Measurements from ENCODE around the gene IKZF5. TPM values are rescaled to one million over a fixed set of nuclear protein-coding genes. Genes with fewer than 3 reads are reported as not detected.

Gene IKZF5
- total RNA-seq, 1 donor: 37.3 TPM

GRCh38 chr10:123021517-123021916, 12.9 kb upstream of the IKZF5 start:
- no peaks in the 10 kb centered on the region for H3K27me3 ChIP-seq (ENCODE audit: insufficient read depth, low read length)
- no peak overlapping the region for H3K4me3 ChIP-seq (ENCODE audit: low read length)
- no peaks in the 10 kb centered on the region for H3K4me1 ChIP-seq (ENCODE audit: insufficient read depth, low read length)
- H3K9me3 ChIP-seq (ENCODE audit: low read depth, low read length): no peaks in the 10 kb centered on the region

- Histone ChIP-seq H3K27me3 (ENCODE audit: insufficient read depth, low read length) (no peaks in the 10 kb centered on the region), H3K9me3 (ENCODE audit: low read depth, low read length) (no peaks in the 10 kb centered on the region), H3K4me1 (ENCODE audit: insufficient read depth, low read length) (no peaks in the 10 kb centered on the region), H3K4me3 (ENCODE audit: low read length) (no peak overlapping the region)
Observed at GRCh38 chr10:123019941-123020703, 11.5 kb upstream of the IKZF5 start.

DNA sequence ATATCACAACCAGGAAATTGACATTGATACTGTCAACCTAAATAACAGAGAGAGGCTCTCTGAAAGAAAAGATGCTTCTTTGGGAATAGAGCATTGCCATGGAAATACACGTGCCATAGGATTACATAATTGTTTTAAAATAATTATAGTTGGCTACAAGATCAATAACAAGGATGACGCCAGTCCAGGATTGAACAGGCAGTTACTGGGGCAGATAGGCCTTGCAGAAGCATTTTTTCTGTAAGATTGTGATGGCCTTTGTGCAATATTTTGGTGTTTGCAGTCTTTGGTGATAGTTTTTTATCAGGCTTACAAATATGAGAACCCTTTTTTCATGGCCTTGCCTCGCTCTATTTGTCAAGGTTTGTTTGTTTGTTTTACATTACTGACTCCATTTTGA, 10.7 kb upstream of the IKZF5 start:
- H3K9me3 ChIP-seq (ENCODE audit: low read depth, low read length): no peaks in the 10 kb centered on the region
- no peaks in the 10 kb centered on the region for H3K27me3 ChIP-seq (ENCODE audit: insufficient read depth, low read length)
- H3K4me1 ChIP-seq (ENCODE audit: insufficient read depth, low read length): no peaks in the 10 kb centered on the region
- H3K4me3 ChIP-seq (ENCODE audit: low read length): no peak overlapping the region

- Histone ChIP-seq H3K9me3 (ENCODE audit: low read depth, low read length) (no peaks in the 10 kb centered on the region), H3K4me3 (ENCODE audit: low read length) (no peak overlapping the region), H3K4me1 (ENCODE audit: insufficient read depth, low read length) (no peaks in the 10 kb centered on the region), H3K27me3 (ENCODE audit: insufficient read depth, low read length) (no peaks in the 10 kb centered on the region)
Observed at GRCh38 chr10:123018531-123018930, 9.9 kb upstream of the IKZF5 start.

GRCh38 chr10:123017421-123018165, 9.0 kb upstream of the IKZF5 start:
- Histone ChIP-seq H3K27me3 (ENCODE audit: insufficient read depth, low read length) (no peaks in the 10 kb centered on the region), H3K4me1 (ENCODE audit: insufficient read depth, low read length) (no peaks in the 10 kb centered on the region), H3K4me3 (ENCODE audit: low read length) (no peak overlapping the region), H3K9me3 (ENCODE audit: low read depth, low read length) (no peaks in the 10 kb centered on the region)

- no peak overlapping the region for H3K4me3 ChIP-seq (ENCODE audit: low read length)
- H3K9me3 ChIP-seq (ENCODE audit: low read depth, low read length): no peaks in the 10 kb centered on the region
- H3K4me1 ChIP-seq (ENCODE audit: insufficient read depth, low read length): no peaks in the 10 kb centered on the region
- H3K27me3 ChIP-seq (ENCODE audit: insufficient read depth, low read length): no peaks in the 10 kb centered on the region
Observed at GRCh38 chr10:123016228-123016627, 7.6 kb upstream of the IKZF5 start.

- H3K9me3 ChIP-seq (ENCODE audit: low read depth, low read length): no peaks in the 10 kb centered on the region
Observed at GRCh38 chr10:123014772-123015171, 6.2 kb upstream of the IKZF5 start.

GRCh38 chr10:123013456-123014419, 5.1 kb upstream of the IKZF5 start:
- Histone ChIP-seq H3K4me3 (ENCODE audit: low read length) (no peak overlapping the region), H3K4me1 (ENCODE audit: insufficient read depth, low read length) (peaks cover 8% of the 10 kb centered on the region), H3K27me3 (ENCODE audit: insufficient read depth, low read length) (no peaks in the 10 kb centered on the region), H3K9me3 (ENCODE audit: low read depth, low read length) (no peaks in the 10 kb centered on the region)

More at GRCh38 chr10:123014772-123015171, 6.2 kb upstream of the IKZF5 start:
- H3K4me3 ChIP-seq (ENCODE audit: low read length): no peak overlapping the region
- no peaks in the 10 kb centered on the region for H3K27me3 ChIP-seq (ENCODE audit: insufficient read depth, low read length)
- H3K4me1 ChIP-seq (ENCODE audit: insufficient read depth, low read length): peaks cover under 1% of the 10 kb centered on the region

DNA sequence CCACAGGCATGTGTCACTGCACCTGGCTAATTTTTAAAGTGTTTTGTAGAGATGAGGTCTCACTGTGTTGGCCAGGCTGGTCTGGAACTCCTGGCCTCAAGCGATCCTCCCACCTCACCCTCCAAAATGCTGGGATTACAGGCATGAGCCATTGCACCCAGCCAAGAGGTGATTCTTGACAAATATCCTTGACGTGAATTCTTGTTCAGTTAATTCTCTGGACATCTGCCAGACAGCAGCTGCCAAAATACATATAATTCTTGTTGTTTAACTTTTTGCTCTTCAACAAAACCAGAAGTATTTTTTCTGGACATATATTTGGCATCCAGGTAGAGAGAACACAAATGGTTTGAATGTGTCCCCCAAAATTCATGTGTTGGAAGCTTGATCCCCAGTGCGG, 3.4 kb upstream of the IKZF5 start:
- Histone ChIP-seq H3K9me3 (ENCODE audit: low read depth, low read length) (no peaks in the 10 kb centered on the region), H3K27me3 (ENCODE audit: insufficient read depth, low read length) (no peaks in the 10 kb centered on the region), H3K4me1 (ENCODE audit: insufficient read depth, low read length) (peaks cover 19% of the 10 kb centered on the region), H3K4me3 (ENCODE audit: low read length) (no peak overlapping the region)

GRCh38 chr10:123009105-123009820, 668 bp upstream of the IKZF5 start:
- Histone ChIP-seq H3K27me3 (ENCODE audit: insufficient read depth, low read length) (no peaks in the 10 kb centered on the region), H3K4me3 (ENCODE audit: low read length) (peak overlapping the region; percentile 90), H3K4me1 (ENCODE audit: insufficient read depth, low read length) (peaks cover 23% of the 10 kb centered on the region), H3K9me3 (ENCODE audit: low read depth, low read length) (no peaks in the 10 kb centered on the region)

GRCh38 chr10:123007558-123008354, 839 bp downstream of the IKZF5 start:
- Histone ChIP-seq H3K4me1 (ENCODE audit: insufficient read depth, low read length) (peaks cover 23% of the 10 kb centered on the region), H3K9me3 (ENCODE audit: low read depth, low read length) (no peaks in the 10 kb centered on the region), H3K4me3 (ENCODE audit: low read length) (peak overlapping the region; percentile 90), H3K27me3 (ENCODE audit: insufficient read depth, low read length) (no peaks in the 10 kb centered on the region)

DNA sequence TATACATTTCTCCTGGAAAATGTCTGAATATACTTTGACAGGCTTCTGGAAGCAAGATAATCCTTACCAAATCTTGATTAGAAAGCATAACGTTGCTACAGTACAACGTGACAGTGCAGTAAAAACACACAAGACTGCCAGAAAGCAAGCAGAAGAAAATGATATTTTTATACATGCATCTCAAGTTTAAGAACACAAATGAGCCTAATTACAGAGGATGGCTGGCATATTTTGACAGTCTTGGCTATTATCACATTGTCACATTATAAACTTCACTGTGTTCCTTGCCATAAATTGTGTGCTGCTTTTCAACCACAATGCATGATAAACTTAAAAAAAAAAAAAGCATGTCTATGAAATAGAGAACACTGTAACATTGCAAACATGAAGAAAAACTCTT, 4.3 kb downstream of the IKZF5 start:
- Histone ChIP-seq H3K4me1 (ENCODE audit: insufficient read depth, low read length) (peaks cover 17% of the 10 kb centered on the region), H3K9me3 (ENCODE audit: low read depth, low read length) (no peaks in the 10 kb centered on the region), H3K4me3 (ENCODE audit: low read length) (no peak overlapping the region), H3K27me3 (ENCODE audit: insufficient read depth, low read length) (no peaks in the 10 kb centered on the region)

- Histone ChIP-seq H3K4me3 (ENCODE audit: low read length) (no peak overlapping the region), H3K27me3 (ENCODE audit: insufficient read depth, low read length) (no peaks in the 10 kb centered on the region), H3K9me3 (ENCODE audit: low read depth, low read length) (no peaks in the 10 kb centered on the region), H3K4me1 (ENCODE audit: insufficient read depth, low read length) (no peaks in the 10 kb centered on the region)
Observed at GRCh38 chr10:123001370-123001769, 7.2 kb downstream of the IKZF5 start.

- Histone ChIP-seq H3K4me3 (ENCODE audit: low read length) (no peak overlapping the region), H3K9me3 (ENCODE audit: low read depth, low read length) (no peaks in the 10 kb centered on the region), H3K27me3 (ENCODE audit: insufficient read depth, low read length) (no peaks in the 10 kb centered on the region), H3K4me1 (ENCODE audit: insufficient read depth, low read length) (no peaks in the 10 kb centered on the region)
Observed at GRCh38 chr10:123000155-123000554, 8.4 kb downstream of the IKZF5 start.
